Retinal pigment epithelial cell (primary cell): ENCODE measurements around the gene ATG9B.

Experiments used
- DNase-seq: peaks from one replicate; pipeline ENCODE4 v3.0.0-alpha.2; 2010; ENCODE audit warnings: low read depth
- H3K4me3 ChIP-seq: 2 replicates; pipeline ENCODE4 v1.5.1; 2011; ENCODE audit warnings: mild to moderate bottlenecking, low read length, control low read depth, moderate library complexity
- CTCF ChIP-seq: conservative IDR thresholded peaks from 2 replicates; pipeline ENCODE4 v1.5.1; 2011; ENCODE audit warnings: low read depth, low read length, control low read depth, inconsistent platforms

Gene ATG9B

GRCh38 chr7:151008511-151009323 is 15.6 kb downstream of the ATG9B start:
- peak; percentile 77 for TF ChIP-seq CTCF
- no peak overlapping the region for H3K4me3 ChIP-seq
- no peak for DNase-seq

DNA sequence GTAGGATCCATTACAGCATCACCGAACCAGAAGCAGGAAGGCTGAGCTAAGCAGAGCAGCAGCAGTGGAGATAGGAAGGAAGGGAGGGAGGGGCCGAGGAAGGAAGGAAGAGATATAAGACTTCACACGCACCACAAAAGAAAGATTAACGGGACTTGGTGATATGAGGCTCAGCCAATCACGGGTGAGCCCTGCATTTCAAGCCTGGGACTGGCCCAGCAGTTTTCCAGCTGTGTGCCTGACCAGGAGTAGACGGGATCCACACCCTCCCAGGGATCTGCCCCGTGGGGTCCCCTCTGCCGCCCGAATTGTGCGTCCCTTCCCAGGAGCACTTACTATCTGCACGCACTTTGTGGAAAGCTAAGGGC is 16.2 kb downstream of the ATG9B start:
- no peak overlapping the region for H3K4me3 ChIP-seq
- no peak for TF ChIP-seq CTCF
- no peak for DNase-seq

GRCh38 chr7:151007469-151007898 is 16.8 kb downstream of the ATG9B start:
- TF ChIP-seq CTCF = no peak
- no peak overlapping the region for H3K4me3 ChIP-seq
- DNase-seq = no peak

DNA sequence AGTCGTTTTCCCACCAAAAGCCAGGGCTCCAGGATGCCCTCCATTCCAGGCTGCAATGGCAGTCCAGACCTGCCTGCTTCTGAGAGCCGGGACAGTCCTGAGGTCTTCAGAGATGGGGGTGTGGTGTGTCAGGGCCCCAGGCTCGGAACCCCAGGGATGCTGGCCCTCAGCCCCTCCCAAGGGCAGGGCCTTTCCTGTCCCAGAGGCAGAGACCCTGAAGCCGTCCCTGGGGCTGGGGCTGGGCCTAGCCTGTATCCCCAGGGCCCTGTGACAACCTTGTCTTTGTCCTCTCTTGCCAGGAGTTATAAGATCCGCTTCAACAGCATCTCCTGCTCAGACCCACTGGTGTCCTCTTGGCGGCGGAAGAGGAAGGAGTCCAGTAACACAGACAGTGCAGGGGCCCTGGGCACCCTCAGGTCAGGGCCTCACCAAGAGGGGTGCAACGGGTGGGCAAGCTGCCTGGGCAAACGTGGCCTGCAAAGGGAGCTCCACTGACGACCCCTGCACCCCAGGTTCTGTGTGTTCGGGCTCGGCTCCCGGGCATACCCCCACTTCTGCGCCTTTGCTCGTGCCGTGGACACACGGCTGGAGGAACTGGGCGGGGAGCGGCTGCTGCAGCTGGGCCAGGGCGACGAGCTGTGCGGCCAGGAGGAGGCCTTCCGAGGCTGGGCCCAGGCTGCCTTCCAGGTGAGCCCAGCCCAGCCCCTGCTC is 17.5 kb downstream of the ATG9B start:
- no peak overlapping the region for H3K4me3 ChIP-seq
- no peak for DNase-seq
- no peak for TF ChIP-seq CTCF

DNA sequence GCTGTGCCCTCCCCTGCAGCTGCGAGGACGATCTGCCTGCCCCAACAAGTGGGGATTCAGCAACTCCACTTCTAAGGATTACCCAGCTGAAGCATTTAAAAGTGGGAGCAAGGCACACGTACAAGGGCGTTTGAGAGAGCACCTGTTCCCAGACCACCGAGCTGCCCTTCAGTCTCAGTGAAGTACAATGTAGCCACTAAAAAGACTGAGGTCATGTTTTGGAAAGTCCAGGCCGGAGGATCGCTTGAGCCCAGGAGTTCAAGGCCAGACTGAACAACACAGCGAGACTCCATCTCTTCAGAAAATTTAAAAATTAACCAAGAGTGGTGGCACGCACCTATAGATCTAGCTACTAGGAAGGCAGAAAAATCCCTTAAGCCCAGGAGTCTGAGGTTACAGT is 18.7 kb downstream of the ATG9B start:
- TF ChIP-seq CTCF = no peak

DNA sequence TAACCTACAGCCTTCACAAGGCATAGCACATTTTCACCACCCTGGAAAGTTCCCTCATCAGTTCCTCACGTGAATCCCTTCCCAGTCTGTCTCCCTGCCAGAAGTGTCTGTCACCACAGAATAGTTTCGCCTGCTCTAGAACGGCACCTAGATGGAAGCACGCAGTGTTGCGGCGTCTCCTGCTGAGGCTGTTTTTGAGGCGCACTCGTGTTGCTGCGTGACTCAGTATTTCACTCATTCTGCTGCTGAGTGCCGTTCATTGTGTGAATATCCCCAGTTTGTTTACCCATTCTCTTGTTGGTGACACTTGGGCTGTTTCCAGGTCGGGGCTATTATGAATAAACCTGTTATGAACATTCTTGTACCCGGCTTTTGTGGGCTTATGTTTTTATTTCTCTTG is 20.7 kb downstream of the ATG9B start:
- no peak for DNase-seq
- TF ChIP-seq CTCF = no peak

More for the DNA sequence above, 18.7 kb downstream of the ATG9B start:
- no peak overlapping the region for H3K4me3 ChIP-seq
- DNase-seq = no peak

GRCh38 chr7:151001546-151001945 is 22.7 kb downstream of the ATG9B start:
- H3K4me3 ChIP-seq = no peak overlapping the region
- no peak for DNase-seq
- no peak for TF ChIP-seq CTCF

More for the DNA sequence above, 20.7 kb downstream of the ATG9B start:
- no peak overlapping the region for H3K4me3 ChIP-seq
